Endothelial cell of umbilical vein (primary cell): ENCODE measurements around the gene SLC7A7.

Experiments
- CTCF ChIP-seq, 2 donors: IDR thresholded peaks; 1 replicate in 1 of 2; 2 replicates in 1 of 2; pipeline ENCODE4 v1.5.1; 2011; ENCODE audit warnings: low read length in 2 of 2, mild to moderate bottlenecking in 2 of 2, moderate library complexity in 2 of 2, control low read depth in 1 of 2, inconsistent platforms in 1 of 2, low read depth in 1 of 2; ENCODE audit not compliant: insufficient read depth in 1 of 2; ENCODE audit errors: extremely low read depth in 1 of 2
- POLR2A ChIP-seq: IDR thresholded peaks from 2 replicates; pipeline ENCODE4 v1.6.1; 2012; ENCODE audit warnings: low read depth, mild to moderate bottlenecking, control low read depth, low read length
- POLR2AphosphoS5 ChIP-seq: IDR thresholded peaks from 2 replicates; pipeline ENCODE4 v1.6.1; 2012; ENCODE audit warnings: low read depth, mild to moderate bottlenecking, control low read depth, low read length, moderate library complexity; ENCODE audit not compliant: insufficient read depth
- TF ChIP-seq, protein P1 (sequence below): IDR thresholded peaks from 2 replicates; pipeline ENCODE4 v1.6.1; 2011; ENCODE audit not compliant: insufficient read depth, insufficient read length

DNA sequence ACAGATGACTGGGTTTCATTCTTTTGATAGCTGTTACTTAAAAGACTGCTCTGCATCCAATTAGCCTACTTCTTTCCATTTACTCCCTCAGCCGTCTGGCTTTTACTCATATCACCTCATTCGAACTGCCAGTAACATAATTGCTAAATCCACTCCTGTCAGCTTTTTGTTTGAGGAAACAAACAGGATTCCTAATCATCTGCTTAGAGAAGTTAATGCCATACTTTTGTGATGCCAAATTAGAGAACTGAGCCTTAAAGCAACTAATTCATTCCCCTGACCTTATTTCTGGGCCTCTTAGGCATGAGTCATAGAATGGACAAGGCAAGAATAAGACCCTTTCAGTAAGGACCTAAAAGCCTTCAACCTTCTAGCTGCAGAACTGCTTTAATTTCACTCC, 45.9 kb downstream of the SLC7A7 start:
- TF ChIP-seq POLR2A, result no peak
- TF ChIP-seq CTCF (IDR thresholded peaks at IDR 0.05; ENCODE audit: extremely low read depth in 1 of 2, insufficient read depth in 1 of 2, low read depth in 1 of 2, low read length in 2 of 2), result no peak
- TF ChIP-seq POLR2AphosphoS5, result no peak
- TF ChIP-seq, protein P1, sequence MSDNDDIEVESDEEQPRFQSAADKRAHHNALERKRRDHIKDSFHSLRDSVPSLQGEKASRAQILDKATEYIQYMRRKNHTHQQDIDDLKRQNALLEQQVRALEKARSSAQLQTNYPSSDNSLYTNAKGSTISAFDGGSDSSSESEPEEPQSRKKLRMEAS, result no peak
